ENCODE results near the gene LYZL6. TPM values are rescaled to one million over a fixed set of nuclear protein-coding genes. Genes with fewer than 3 reads are reported as not detected.

The LYZL6 gene
- total RNA-seq, 3 donors from 2014 or later (not counting 1 experiment from before 2014, with no cell fraction given), result not detected

- Mint-ChIP-seq H3K9me3 (no peaks in the 10 kb centered on the region), H3K36me3 (no peaks in the 10 kb centered on the region), H3K27ac (peak overlapping the region; percentile 97 to 98), H3K4me3 (peak overlapping the region; percentile 17), H3K27me3 (ENCODE audit: low read depth in 2 of 2) (no peaks in the 10 kb centered on the region), H3K4me1 (peaks cover 84 to 90% of the 10 kb centered on the region in 2 donors)
- Histone ChIP-seq H3K9me3 (ENCODE audit: control insufficient read depth, insufficient read depth, low read length) (no peaks in the 10 kb centered on the region), H3K4me1 (ENCODE audit: control insufficient read depth, insufficient read depth, low read length) (peaks cover 97% of the 10 kb centered on the region), H3K27ac (ENCODE audit: low read length) (no peak overlapping the region), H3K27me3 (ENCODE audit: control insufficient read depth, insufficient read depth, low read length) (no peaks in the 10 kb centered on the region), H3K36me3 (ENCODE audit: control insufficient read depth, insufficient read depth, low read length) (no peaks in the 10 kb centered on the region), H3K4me3 (ENCODE audit: low read length) (no peak overlapping the region)
- 96% methylated on average over 7 of the region's 7 CpGs for WGBS (ENCODE audit: insufficient coverage)
- intact Hi-C loops (cut with micrococcal nuclease), result loop anchor here (5.0 kb wide), 3 partner anchors 193 to 652 kb away; partner anchors contain the start of genes CCL4L2 and SLFN5
- ATAC-seq (no peak), DNase-seq (no peak)
- TF ChIP-seq CTCF (IDR thresholded peaks at IDR 0.05), result no peak
Measured at GRCh38 chr17:35894206-35894605, 49.3 kb downstream of the LYZL6 start.

- Mint-ChIP-seq H3K9me3 (no peaks in the 10 kb centered on the region), H3K36me3 (no peaks in the 10 kb centered on the region), H3K27me3 (ENCODE audit: low read depth in 2 of 2) (no peaks in the 10 kb centered on the region), H3K4me1 (peaks cover 84 to 90% of the 10 kb centered on the region in 2 donors), H3K4me3 (no peak overlapping the region), H3K27ac (peak overlapping the region; percentile 97 to 98)
- intact Hi-C loops (cut with micrococcal nuclease), result loop anchor here (5.0 kb wide), 3 partner anchors 194 to 651 kb away; partner anchors contain the start of genes CCL4L2 and SLFN5
- Histone ChIP-seq H3K36me3 (ENCODE audit: control insufficient read depth, insufficient read depth, low read length) (no peaks in the 10 kb centered on the region), H3K27ac (ENCODE audit: low read length) (no peak overlapping the region), H3K27me3 (ENCODE audit: control insufficient read depth, insufficient read depth, low read length) (no peaks in the 10 kb centered on the region), H3K4me1 (ENCODE audit: control insufficient read depth, insufficient read depth, low read length) (peaks cover 97% of the 10 kb centered on the region), H3K9me3 (ENCODE audit: control insufficient read depth, insufficient read depth, low read length) (no peaks in the 10 kb centered on the region), H3K4me3 (ENCODE audit: low read length) (no peak overlapping the region)
- WGBS (ENCODE audit: insufficient coverage), result 94% methylated on average over 4 of the region's 4 CpGs
- TF ChIP-seq CTCF (IDR thresholded peaks at IDR 0.05), result no peak
- ATAC-seq, result no peak
- DNase-seq, result no peak
Measured at GRCh38 chr17:35893751-35894150, 49.8 kb downstream of the LYZL6 start.

GRCh38 chr17:35892091-35893035 is 51.1 kb downstream of the LYZL6 start:
- H3K4me1 ChIP-seq (ENCODE audit: control insufficient read depth, insufficient read depth, low read length), result peaks cover 98% of the 10 kb centered on the region
- H3K27ac Mint-ChIP-seq, result peak overlapping the region; percentile 97 to 98
- intact Hi-C loops (cut with micrococcal nuclease), result loop anchor here (5.0 kb wide), 3 partner anchors 195 to 650 kb away; partner anchors contain the start of genes CCL4L2 and SLFN5

More at GRCh38 chr17:35892091-35893035, 51.1 kb downstream of the LYZL6 start:
- Histone ChIP-seq H3K4me3 (ENCODE audit: low read length) (no peak overlapping the region), H3K36me3 (ENCODE audit: control insufficient read depth, insufficient read depth, low read length) (no peaks in the 10 kb centered on the region), H3K27ac (ENCODE audit: low read length) (peak overlapping the region; percentile 75), H3K27me3 (ENCODE audit: control insufficient read depth, insufficient read depth, low read length) (no peaks in the 10 kb centered on the region), H3K9me3 (ENCODE audit: control insufficient read depth, insufficient read depth, low read length) (no peaks in the 10 kb centered on the region)
- H3K4me3 Mint-ChIP-seq, result peak overlapping the region; percentile 80
- H3K4me1 Mint-ChIP-seq, result peaks cover 82 to 88% of the 10 kb centered on the region in 2 donors
- no peaks in the 10 kb centered on the region for H3K27me3 Mint-ChIP-seq (ENCODE audit: low read depth in 2 of 2)
- no peaks in the 10 kb centered on the region for H3K36me3 Mint-ChIP-seq
- peak; percentile 68 to 74 for DNase-seq
- ATAC-seq, result peak; percentile 25 to 51 (median 36)
- H3K9me3 Mint-ChIP-seq, result no peaks in the 10 kb centered on the region
- 35% methylated on average over 4 of the region's 6 CpGs for WGBS (ENCODE audit: insufficient coverage)
- TF ChIP-seq CTCF (IDR thresholded peaks at IDR 0.05), result no peak
